Stimulated activated CD4-positive, alpha-beta T cell treated with anti-CD3 and anti-CD28 coated beads, TNF-alpha, amount 100 ng/mL, for 24 hours (primary cell): Measurements from ENCODE around the gene FOXP4.

Experiments
- DNase-seq, 3 experiments: peaks; one replicate each; pipeline ENCODE4 v3.0.0-alpha.2; 2020; ENCODE audit warnings: low read depth in 3 of 3

The FOXP4 gene

GRCh38 chr6:41644297-41644879, 98.2 kb downstream of the FOXP4 start:
- no peak for DNase-seq

- no peak for DNase-seq
These were observed 98.9 kb downstream of the FOXP4 start for GRCh38 chr6:41645007-41645618.

DNA sequence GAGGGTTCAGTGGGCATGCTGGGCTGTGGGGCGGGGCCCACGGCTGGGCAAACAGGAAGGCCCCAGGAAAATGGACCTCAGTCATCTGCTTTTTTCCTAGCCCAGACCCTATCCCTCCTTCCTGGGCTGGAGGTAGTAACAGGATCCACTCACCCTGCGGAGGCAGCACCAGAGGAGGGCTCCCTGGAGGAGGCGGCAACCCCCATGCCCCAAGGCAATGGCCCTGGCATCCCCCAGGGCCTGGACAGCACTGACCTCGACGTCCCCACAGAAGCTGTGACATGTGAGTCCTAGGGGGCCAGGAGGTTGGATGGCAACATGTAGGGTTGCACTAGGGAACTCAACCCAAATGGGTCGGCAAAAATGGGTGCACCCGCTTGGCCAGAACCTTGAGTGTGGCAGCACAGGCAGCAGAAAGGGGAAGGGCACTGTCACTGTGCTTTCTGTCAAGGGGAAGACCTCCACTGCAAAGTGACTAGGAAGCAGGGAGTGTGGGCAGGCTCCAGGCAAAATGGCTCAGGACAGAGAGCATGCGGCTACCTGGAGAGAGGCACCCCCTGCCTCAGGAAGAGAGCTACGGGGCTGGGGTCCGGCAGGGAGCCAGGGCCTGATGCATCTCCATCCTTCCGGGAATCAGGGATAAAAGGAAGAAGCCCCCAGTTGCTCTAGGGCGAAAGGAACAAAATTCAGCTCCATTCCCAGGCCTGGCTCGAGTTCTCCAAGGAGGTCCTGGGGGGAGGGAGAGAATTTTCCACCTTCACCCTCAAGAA, 100.0 kb downstream of the FOXP4 start:
- no peak for DNase-seq

DNA sequence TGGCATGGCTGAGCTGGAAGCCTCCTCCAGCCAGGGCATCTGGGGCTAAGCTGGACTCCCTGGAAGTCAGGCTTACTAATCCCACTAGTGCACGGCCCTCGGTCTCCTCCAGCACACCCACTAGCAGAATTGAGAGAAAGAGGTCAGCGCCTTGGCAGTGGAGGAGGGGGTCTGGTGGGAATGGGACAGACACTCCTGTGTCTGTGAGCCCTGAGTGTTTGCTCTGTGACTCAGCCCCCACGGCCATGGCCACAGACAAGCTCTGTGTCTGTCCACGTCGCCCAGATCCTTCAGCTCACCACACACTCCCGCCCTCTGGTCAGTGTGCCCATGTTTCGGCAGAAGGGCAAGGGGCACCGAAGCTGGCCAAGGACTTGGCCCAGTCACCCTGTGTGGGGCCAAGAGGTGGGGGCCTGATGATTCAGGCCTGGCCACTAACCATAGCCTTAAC, 100.9 kb downstream of the FOXP4 start:
- DNase-seq = no peak

DNA sequence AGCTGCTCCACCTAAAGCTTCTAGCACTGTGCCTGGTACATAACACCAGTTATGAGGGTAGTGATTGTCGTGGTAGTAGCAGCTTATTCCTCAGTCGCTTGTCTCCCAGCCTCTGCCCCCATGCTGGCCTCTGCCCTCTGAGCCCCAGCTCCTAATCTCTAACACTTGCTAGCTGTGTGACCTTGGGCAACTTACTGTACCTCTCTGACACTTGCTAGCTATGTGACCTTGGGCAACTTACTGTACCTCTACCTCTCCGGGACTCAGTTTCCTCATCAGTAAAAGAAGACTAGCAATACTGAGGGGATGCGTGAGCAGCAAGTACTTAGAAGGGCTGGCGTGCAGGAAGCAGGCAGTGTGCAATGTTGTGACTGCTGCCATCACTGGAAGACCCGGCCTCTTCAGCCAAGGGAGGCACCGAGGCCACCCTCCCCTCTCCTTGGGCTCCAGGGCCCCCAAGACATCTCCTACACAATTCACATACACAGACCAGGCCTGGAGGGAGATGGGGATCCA, 101.9 kb downstream of the FOXP4 start:
- no peak for DNase-seq

DNA sequence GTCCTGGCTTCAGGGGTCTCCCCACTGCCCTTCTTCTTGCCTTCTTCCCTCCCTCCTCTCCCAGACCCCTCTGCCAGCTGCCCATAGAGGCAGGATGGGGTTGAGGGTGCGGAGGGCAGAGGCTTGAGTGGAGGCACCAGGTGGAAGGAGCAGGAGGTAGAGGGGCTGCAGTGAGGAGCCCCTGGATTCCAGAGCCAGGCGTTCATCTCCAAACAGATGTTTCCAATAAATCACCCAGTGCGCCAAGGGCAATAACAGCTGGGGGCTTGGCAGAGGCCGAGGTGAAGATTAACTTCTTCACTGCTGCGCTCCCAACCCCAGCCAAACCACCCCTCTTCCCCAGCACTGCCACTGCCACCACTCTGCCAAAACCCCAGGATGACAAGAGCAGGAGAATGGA, 102.7 kb downstream of the FOXP4 start:
- no peak for DNase-seq

GRCh38 chr6:41649596-41649995, 103.4 kb downstream of the FOXP4 start:
- DNase-seq = no peak

- DNase-seq = no peak
These were observed 103.9 kb downstream of the FOXP4 start for GRCh38 chr6:41650120-41650519.

GRCh38 chr6:41651246-41651961, 105.2 kb downstream of the FOXP4 start:
- no peak for DNase-seq
